Stimulated activated CD8-positive, alpha-beta memory T cell treated with anti-CD3 and anti-CD28 coated beads, Interleukin-4, amount 100 ng/mL, for 24 hours (primary cell): ENCODE measurements around the gene PMEL.
"Not testable (repeated sequence)": the region's sequence is repeated elsewhere in the genome, so short reads cannot be mapped to it uniquely, and the experiment has no call there.

Source experiments
- DNase-seq: peaks from one replicate; pipeline ENCODE4 v3.0.0-alpha.2; 2020; ENCODE audit warnings: low read depth

The PMEL gene

DNA sequence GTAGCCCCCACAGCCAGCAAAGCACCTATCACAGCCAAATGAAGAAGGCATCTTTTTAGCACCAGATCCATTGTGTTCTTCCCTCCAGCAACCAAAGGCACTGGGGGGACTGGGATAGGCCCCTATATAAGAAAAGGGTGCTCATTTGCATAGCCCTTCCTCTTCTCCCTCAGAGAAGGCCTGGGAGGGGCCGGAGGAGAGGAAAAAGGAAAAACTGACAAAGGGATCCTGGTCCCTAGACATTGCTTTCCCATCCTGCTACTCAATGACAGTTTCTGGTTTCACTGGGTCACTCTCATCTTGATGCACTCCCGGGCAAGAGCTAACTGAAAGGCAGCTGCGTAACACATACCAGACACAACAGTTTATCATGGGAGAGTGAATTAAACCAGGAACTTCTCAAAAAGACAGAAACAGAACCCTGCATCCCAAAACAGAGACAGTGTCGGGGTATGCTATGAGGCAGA is at the start of gene PMEL:
PMEL (minus strand) TSS at position 102 of the 467 bp plus-strand sequence; CDS start at position 71, 31 bp downstream.
- no peak for DNase-seq

DNA sequence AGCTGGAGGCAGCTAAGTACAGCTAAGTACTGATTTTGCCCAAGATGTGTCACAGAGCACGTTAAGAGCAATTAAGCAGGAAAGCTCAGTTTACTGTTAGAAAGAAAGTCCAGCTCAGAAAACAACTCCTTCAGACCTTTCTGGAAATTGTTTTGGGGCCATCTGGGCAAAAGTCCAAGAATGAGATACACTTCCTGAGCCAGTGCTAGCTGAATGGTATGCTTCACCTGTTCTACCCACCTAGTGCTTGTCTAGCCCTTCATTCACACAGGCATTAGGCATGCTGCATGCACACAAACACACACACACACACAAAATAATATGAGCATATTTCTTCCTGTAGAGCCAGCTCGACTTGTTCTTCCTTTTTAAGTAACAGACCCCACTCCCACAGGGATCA is 48.4 kb upstream of the PMEL start:
- no peak for DNase-seq

GRCh38 chr12:56013482-56013881 is 47.6 kb upstream of the PMEL start:
- DNase-seq: no peak

GRCh38 chr12:56011509-56012090 is 45.8 kb upstream of the PMEL start:
- DNase-seq: no peak

GRCh38 chr12:56010111-56010570 is 44.3 kb upstream of the PMEL start:
- no peak for DNase-seq

- peak; percentile 49 for DNase-seq
These were observed 42.0 kb upstream of the PMEL start for GRCh38 chr12:56007564-56008559.

DNA sequence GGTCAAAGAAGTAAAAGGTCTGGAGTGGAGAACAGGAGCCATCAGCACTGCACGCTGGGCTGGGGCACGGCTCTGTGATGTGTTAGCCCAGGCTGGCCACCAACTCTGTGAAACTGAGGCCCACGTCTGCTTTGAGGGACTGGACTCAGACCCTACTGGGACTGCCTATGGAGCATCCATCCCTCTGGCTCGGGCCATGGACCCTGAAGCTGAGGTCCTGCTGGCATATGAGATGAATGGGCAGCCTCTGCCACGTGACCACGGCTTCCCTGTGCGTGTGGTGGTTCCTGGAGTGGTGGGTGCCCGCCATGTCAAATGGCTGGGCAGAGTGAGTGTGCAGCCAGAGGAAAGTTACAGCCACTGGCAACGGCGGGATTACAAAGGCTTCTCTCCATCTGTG is 38.4 kb upstream of the PMEL start:
- DNase-seq: no peak

DNA sequence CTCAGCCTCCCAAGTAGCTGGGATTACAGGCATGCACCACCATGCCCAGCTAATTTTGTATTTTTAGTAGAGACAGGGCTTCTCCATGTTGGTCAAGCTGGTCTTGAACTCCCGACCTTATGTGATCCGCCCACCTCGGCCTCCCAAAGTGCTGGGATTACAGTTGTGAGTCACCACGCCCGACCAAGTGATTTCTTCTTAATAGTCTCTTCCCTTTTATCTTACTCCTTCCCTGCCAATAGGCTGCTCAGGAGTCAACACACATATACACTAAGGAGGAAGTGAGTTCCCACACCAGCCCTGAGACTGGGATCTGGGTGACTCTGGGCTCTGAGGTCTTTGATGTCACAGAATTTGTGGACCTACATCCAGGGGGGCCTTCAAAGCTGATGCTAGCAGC is 37.5 kb upstream of the PMEL start:
- not testable (repeated sequence) for DNase-seq

GRCh38 chr12:56001487-56002100 is 35.8 kb upstream of the PMEL start:
- DNase-seq: no peak

- DNase-seq: not testable (repeated sequence)
These were observed 34.2 kb upstream of the PMEL start for GRCh38 chr12:55999999-56000540.

DNA sequence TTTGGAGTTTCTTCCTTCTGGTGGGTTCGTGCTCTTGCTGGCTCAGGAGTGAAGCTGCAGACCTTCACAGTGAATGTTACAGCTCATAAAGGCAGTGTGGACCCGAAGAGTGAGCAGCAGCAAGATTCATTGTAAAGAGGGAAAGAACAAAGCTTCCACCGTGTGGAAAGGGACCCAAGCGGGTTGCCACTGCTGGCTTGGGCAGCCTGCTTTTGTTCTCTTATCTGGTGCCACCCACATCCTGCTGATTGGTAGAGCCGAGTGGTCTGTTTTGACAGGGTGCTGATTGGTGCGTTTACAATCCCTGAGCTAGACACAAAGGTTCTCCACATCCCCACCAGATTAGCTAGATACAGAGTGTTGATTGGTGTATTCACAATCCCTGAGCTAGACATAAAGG is 33.7 kb upstream of the PMEL start:
- not testable (repeated sequence) for DNase-seq

DNA sequence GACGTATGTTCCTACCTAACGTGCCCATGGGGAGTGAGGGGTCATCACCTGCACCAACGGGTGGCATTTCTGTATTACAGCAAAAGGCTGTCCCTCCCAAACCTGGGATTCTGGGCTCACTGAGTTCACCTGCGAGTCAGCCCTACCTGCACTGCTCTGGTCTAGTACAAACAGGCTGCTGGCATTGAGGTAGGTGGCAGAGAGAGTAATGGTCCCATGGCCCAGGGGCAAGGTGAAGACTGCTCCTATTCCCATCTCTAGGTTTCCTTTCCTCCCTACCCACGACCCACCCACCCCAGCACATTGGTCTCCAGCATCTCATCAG is 31.7 kb upstream of the PMEL start:
- DNase-seq: no peak

- DNase-seq: peak; percentile 17
These were observed 31.1 kb upstream of the PMEL start, which contains the start of gene SUOX for GRCh38 chr12:55996715-55997534. Gene SUOX (plus strand): TSS chr12:55997276. CDS start chr12:56002222, 4,946 bp downstream.

DNA sequence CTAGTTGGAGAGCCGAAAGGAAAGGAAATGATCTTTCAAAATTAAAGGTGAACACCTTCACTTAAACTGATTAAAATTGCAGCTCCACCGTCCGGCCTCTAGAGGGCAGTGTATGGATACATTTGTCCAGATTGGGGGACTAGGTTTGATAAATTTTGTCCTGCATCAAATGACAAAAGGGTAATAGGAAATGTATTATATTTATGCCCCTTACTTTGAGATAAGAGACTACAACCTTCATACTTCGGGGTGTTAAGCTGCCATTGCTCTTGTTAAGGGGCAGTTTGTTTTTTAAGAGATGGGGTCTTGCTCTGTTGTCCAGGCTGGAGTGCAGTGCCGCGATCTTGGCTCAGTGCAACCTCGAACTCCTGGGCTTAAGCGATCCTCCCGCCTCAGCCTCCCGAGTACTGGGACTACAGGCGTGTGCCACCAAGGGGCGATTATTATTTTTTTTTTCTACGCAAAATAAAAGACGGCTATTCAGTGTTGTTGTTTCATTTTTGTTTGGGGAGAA is 30.4 kb upstream of the PMEL start:
- no peak for DNase-seq

DNA sequence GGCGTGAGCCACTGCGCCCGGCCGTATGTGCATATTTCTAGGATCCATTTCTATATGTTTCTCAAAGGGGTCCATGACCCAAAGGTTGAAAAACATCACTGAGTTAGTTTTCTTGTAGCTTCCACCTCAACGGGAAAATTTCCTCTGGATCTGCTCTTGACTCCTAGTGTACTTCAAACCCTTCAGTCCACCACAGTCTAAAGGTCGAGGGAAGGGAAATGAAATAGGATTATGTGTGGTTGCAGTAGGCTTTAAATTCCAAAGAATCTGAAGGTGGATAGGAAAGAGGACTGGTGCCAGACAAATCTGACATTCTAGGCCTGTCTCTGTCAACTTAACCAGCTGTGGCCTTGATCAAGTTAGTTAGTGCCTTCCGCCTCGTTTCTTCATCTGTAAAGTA is 29.5 kb upstream of the PMEL start:
- no peak for DNase-seq

DNA sequence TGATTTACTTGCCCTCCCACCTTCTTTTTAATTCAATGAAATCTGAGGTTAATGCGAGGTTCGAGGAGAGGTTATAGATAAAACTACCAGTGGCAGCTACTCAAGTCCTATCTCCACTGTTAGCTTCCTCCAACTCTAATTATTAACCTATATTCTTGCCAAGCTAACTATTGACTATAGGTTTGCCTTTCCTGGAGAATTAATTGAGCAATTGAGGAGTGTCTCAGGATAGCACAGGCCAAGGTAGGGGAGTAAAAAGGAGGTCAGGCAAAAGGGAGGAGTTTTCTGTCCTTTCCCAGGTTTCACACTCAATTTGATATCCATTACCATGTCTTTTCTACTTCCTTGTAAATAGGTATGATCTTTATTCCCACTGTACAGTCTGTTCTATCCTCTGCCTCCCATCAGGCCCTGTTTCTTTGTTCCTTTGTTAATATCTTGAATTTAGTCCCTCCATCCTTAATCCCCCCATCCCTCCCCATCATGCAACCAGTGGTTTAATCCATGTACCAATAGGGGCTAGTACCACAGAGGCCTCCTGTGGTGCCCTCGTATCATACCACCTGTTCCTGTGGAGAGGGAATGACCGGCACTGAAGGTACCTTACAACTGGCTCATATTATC is 27.5 kb upstream of the PMEL start:
- no peak for DNase-seq

DNA sequence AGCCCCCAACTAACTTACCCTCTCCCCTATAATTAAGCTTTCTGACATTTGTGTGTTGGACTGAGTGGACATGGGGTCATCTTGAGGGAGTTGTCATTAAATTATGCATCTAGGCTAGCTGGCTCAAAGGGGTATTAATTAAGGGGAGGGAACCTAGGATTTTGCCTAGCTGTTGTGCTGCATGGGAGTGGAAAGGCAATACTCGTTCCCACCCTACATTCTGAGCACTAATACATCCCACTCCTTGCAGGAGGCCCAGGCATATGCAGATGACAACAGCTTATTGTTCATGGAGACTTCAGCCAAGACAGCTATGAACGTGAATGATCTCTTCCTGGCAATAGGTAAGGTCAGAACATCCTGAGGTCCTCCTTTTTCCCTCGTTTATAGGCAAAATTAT is 25.3 kb upstream of the PMEL start:
- no peak for DNase-seq

DNA sequence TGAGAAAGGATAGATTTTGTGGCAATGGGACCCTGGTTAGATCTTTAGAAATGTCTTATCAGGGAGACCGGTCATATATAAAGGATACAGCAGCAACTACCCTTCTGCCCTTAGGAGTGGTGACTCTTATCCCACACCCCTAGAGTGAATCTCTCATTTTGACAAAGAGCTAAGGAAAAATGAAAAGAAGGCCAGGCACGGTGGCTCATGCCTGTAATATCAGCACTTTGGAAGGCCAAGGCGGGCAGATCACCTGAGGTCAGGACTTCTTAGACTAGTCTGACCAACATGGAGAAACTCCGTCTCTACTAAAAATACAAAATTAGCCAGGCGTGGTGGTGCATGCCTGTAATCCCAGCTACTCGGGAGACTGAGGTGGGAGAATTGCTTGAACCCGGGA is 20.1 kb upstream of the PMEL start:
- DNase-seq: not testable (repeated sequence)

GRCh38 chr12:55985341-55985740 is 19.5 kb upstream of the PMEL start:
- no peak for DNase-seq

DNA sequence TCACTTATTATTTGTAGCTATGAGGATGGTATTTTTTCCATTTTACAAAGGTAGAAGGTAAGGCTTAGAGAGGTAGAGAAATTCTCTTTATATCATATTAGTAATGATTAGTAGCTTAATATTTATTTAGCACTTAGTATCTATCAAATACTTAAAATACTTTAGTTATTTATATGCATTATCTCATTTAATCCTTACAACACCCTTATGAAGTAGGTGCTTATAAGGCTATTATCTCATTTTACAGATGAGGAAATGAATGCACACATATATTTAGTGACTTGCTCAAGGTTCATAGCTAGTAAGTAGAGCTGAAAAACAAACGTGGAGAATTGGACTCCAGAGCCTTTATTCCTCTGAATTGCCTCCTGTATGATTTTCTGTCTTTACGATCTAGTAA is 19.0 kb upstream of the PMEL start:
- no peak for DNase-seq
